GM21447 (cell line): ENCODE data around the gene BICDL2.
A peak's percentile ranks its signal among the peaks of the same experiment; 100 is the strongest.
"Not testable (repeated sequence)": the region's sequence is repeated elsewhere in the genome, so short reads cannot be mapped to it uniquely, and the experiment has no call there.

ENCODE experiments used
- ATAC-seq: cut with Tn5 transposase; IDR thresholded peaks from one replicate; pipeline ENCODE4 v1.9.1; 2021; ENCODE audit not compliant: unreplicated experiment

The BICDL2 gene, protein sequence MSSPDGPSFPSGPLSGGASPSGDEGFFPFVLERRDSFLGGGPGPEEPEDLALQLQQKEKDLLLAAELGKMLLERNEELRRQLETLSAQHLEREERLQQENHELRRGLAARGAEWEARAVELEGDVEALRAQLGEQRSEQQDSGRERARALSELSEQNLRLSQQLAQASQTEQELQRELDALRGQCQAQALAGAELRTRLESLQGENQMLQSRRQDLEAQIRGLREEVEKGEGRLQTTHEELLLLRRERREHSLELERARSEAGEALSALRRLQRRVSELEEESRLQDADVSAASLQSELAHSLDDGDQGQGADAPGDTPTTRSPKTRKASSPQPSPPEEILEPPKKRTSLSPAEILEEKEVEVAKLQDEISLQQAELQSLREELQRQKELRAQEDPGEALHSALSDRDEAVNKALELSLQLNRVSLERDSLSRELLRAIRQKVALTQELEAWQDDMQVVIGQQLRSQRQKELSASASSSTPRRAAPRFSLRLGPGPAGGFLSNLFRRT

DNA sequence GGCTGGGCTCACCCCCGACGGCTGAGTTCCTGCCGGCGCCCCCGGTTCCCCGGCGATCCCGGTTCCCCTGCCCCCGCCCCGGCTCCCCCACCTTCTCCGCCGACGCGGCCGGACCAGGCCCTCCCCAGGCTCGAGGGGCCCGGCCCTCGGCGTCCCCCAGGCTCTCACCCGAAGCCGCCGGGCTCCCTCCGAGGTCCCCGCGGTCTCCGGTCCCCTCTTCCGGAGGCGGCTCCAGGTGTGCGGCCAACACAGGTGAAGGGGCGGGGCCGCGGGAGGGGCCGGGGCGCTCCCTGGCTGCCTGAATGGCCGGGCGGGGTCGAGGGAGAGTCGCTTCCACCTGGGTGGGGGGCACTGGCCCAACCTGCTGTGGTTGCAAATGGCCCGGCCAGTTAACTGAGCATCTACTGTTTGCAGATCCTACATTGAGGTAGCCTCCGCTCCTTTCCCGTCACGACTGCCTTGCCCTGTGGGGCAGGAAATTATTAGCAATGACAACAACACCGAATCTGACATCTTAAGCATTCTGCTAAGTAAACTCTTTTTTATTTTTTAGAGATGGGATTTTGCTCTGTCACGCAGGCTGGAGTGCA lies at the start of gene BICDL2:
TSS of gene BICDL2 (minus strand) at position 219 of the 590 bp plus-strand sequence. CDS start 1,448 bp downstream, outside the sequence.
- no peak for ATAC-seq

DNA sequence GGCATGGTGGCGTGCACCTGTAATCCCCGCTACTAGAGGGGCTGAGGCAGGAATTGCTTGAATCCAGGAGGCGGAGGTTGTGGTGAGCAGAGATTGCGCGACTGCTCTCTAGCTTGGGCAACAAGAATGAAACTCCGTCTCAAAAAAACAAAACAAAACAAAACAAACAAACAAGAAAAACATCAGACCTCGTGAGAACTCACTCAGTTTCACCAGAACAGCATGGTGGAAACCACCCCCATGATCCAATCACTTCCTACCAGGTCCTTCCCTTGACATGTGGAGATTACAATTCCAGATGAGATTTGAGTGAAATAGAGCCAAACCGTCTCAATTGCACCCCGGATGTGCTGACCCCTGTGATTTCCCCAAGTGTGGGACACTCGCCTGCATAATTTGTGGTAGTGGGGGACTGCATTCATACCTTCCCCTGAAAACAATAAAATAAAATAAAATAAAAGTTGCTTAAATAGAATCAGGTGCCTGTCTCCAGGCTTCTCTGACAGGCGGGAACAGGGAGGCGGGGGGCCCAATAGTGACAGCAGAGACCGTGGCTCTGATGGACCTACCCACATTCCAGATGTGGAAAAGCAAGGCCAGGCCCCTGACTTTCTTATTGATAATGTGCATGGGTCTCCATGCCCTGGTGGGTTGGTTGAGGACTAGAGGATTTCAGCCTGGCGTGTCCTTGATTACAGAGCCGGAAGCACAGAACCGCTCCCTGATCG lies 49.3 kb upstream of the BICDL2 start:
- no peak for ATAC-seq

DNA sequence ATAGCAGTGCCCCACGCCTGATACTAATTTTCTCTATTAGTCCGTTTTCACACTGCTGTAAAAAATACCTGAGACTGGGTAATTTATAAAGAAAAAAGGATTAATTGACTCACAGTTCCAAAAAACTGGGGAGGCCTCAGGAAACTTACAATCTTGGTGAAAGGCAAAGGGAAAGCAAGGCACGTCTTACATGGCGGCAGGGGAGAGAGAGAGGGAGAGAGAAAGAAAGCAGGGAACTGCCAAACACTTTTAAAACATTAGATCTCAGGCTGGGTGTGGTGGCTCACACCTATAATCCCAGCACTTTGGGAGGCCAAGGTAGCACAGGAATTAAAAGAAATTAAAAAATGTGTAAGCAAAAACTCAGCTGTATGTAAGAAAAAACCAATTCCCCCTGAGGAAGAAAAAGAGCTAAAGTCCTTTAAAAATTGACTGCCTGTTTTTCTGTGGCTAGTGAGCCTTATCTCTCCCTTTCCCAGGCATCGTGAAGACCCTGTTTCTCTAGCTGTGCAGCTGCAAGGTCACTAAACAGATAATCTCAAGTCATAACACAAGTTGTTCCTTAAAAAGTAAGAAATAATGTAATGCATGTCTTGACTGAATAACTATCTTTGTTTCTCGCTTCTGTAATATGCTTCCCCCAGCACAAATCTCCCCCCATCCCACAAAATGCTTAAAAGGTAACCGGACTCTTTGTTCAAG lies 48.4 kb upstream of the BICDL2 start:
- ATAC-seq: no peak

DNA sequence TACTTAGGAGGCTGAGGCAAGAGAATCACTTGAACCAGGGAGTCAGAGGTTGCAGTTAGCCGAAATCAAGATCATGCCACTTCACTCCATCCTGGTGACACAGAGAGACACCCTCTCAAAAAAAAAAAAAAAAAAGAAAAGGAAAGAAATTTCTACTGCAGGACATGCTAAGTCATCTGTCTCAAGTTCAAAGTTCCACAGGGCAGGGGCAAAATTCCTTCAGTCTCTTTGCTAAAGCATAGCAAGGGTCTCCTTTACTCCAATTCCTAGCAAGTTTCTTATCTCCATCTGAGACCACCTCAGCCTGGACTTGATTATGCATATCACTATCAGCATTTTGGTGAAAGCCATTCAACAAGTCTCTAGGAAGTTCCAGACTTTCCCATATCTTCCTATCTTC lies 47.7 kb upstream of the BICDL2 start:
- no peak for ATAC-seq

DNA sequence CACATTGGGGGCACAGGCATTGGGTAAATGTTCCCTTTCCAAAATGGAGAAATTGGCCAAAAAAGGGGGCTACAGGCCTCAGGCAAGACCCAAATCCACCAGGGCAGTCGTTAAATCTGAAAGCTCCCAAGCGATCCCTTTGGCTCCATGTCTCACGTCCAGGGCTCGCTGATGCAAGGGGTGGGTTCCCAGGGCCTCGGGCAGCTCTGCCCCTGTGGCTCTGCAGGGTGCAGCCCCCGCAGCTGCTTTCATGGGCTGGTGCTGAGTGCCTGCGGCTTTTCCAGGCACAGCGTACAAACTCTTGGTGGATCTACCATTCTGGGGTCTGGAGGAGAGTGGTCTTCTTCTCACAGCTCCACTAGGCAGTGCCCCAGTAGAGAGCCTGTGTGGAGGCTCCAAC lies 46.7 kb upstream of the BICDL2 start:
- ATAC-seq: not testable (repeated sequence)

DNA sequence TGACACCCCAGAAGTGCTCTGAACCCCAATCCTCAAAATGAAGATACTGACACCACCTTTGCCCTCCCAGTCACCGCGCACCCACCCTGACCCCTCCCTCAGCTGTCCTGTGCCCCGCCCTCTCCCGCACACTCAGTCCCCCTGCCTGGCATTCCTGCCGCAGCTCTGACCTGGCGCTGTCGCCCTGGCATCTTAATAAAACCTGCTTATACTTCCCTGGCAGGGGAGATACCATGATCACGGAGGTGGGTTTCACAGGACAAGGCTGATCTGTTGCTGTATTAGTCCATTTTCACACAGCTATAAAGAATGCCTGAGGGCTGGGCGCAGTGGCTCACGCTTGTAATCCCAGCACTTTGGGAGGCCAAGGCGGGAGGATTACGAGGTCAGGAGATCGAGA lies 45.2 kb upstream of the BICDL2 start:
- not testable (repeated sequence) for ATAC-seq

DNA sequence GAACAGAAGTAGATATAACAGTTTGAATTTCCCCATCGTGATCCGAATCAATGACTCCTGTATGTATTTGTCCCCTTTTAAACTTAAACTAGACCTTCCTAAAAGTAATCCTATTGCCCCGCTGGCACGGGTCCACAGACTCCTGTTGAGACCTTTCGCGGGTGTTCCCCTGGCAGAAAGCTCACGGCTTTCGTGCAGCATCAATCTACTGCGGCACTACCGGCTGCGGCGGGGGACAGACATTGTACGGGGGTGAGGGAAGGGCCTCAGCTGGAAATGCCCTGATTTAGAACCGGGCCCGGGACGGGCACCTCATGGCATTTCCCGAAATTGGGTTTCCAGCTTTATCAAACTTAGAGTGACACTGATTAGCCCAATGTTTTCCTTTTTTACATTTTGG lies 43.3 kb upstream of the BICDL2 start:
- no peak for ATAC-seq

DNA sequence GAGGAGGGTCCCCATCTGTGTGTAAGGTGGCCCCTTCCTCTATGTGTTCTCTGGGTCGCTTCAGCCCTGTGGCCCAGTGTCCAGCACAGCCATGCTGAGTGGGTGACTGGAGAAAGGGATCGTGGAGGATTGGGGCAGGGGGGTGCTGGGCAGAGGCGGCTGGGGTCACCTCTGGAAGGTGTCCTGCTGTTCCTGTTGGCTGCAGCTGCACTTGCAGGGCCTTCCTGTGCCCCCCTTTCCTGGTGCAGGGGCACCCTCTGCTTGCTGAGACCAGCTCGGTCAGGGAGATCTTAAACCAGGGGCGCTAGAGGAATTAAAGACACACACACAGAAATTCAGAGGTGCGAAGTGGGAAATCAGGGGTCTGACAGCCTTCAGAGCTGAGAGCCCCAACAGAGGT lies 39.8 kb upstream of the BICDL2 start:
- no peak for ATAC-seq

DNA sequence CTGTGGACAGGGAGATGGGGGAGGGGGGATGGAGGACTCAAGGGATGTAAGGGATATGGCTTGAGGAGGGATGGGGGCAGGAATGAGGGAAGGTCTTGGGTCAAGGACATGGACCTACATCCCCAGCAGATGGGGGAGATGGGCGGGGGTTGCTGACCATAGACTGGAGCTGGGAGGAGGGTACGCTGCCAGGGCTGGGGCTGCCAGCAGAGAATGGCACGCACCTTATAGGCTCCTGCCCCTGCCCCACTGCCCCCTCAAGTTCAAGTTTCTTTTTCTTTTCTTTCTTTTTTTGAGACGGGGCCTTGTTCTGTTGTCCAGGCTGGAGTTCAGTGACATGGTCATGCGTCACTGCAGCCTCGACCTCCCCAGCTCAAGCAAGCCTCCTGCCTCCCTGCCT lies 39.2 kb upstream of the BICDL2 start:
- not testable (repeated sequence) for ATAC-seq

DNA sequence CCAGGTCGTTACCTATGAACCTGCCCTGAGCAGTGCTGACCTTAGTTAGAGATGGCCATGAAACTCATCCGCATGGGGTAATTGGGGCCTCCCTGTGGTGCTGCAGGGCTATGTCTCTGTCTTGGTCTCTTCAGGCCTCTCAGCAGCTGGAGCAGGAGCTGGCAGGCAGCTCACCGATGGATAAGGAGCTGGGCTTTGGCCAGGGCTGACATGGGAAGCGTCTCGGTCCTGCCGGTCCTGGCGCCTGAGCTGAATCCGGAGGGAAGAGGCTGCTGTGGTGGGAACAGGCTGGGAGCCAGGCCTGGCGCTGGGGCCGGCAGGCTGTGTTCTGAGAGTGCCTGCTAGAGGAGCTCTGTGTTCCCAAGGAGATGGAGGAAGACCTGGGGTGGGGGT lies 38.8 kb upstream of the BICDL2 start:
- ATAC-seq: no peak

DNA sequence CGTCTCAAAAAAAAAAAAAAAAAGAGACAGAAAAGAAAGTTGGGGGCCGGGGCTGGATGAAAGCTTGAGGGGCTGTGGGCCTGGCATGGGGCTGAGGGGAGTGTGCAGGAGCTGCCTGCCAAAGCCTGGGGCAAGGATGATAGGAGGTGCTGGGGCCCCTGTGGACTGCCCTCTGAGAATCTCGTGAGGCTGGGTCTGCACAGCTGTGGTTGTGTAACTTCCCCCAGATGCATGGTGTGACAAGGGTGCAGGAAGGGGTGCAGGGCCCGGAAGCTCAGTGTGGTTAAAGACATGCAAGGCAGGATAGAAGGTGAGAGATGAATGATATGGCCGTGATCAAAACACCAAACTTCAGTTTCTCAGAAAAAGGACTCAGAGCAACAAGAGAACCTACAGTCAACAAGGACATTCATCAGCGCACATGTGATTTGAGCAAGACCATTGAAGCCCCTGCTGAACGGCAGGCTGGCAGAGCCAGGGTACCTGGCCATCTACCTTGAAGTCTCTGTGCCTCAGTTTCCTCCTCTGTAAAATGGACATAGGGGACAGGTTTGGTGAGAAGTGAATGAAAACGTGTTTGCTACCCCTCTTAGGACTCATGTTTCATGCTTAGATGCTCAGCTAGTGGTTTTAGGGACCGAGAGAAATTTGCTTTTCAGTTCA lies 38.2 kb upstream of the BICDL2 start:
- ATAC-seq: peak; percentile 81

DNA sequence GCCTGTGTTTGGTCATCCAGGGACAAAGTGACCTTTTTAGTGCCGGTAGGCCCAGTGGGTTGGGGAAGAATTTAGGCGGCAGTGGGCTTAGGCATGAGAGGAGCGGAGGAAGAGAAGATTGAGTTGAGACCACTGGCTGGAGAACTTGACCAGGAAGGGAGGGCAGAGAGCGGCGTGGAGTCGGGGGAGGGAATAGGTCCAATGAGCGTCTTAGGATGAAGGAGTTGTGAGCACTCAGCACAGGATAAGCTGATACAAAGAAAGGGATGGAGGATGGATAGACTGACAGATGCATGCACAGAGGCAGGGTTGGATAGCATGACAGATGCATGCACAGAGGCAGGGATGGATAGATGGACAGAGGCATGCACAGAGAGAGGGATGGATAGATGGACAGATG lies 36.7 kb upstream of the BICDL2 start:
- no peak for ATAC-seq

DNA sequence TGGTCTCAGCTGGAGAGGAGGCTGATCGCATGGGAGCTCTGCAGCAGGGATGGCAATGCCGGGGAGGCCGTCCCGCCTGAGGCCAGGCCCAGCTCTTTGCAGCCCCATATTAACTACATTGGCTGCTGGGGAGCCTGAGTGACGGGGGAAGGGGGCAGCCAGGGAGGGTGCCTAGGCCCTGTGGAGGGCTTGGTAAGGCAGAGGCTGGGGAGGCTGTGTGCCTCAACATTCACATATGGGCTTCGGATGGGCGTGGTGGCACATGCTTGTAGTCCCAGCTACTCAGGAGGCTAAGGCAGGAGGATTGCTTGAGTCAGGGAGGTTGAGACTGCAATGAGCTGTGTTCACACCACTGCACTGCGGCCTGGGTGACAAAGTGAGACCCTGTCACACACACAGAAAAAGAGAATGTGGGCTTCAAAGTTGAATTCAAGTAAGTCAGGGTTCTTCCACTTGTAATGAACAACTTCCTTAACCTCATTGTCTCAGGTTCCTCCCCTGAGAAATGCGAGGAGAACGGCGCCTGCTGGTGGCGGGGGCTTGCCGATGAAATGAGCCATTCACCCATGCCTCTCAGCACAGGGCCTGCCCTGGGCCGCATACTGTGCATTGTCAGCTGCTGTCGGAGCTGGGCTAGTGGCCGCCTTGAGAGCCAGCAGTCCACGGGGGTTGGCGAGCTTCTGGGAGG lies 36.0 kb upstream of the BICDL2 start:
- ATAC-seq: not testable (repeated sequence)

DNA sequence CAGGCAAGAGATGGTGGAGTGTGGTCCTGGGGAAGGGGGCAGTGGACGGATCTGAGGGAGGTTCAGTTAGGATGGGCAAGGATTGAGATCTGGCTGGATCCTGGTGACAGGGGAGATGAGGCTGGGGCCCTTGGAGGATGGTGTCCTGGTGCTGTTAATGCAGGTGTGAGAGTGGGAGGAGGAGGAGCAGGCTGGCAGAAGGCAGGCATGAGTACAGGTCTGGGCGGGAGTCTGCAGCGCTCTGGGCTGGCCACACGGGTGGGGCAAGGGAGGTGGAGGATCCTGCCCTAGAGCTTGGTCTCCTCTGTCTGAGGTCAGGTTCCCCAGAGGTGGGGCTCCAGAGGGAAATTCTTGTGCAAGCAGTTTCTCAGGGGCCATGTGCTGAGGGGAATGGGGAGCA lies 35.4 kb upstream of the BICDL2 start:
- not testable (repeated sequence) for ATAC-seq

DNA sequence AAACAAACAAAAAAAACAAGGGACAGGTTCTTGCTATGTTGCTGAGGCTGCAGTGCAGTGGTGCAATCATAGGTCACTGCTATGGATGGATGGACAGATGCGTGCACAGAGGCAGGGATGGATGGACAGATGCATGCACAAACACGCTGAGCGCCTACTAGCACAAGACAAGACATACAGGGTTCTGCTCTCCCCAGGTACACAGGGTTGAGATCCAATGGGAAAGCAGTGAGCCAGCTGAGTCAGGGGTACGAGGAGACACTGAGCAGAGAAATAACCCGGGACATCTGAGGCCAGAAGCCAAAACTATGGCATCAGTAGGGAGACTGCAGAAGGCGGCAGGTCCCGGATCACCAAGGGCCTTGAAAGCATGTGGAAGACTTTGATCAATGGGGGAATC lies 34.9 kb upstream of the BICDL2 start:
- ATAC-seq: no peak

DNA sequence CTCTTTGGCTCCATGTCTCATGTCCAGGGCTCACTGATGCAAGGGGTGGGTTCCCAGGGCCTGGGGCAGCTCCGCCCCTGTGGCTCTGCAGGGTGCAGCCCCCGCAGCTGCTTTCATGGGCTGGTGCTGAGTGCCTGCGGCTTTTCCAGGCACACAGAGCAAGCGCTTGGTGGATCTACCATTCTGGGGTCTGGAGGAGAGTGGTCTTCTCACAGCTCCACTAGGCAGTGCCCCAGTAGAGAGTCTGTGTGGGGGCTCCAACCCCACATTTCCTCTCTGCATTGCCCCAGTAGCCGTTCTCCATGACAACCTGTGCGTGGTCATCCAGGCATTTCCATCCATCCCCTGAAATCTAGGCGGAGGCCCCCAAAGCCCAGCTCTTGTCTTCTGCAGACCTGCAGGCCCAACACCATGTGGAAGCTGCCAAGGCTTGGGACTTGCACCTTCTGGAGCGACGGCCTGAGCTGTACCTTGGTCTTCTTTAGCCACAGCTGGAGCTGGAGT lies 33.9 kb upstream of the BICDL2 start:
- ATAC-seq: no peak

DNA sequence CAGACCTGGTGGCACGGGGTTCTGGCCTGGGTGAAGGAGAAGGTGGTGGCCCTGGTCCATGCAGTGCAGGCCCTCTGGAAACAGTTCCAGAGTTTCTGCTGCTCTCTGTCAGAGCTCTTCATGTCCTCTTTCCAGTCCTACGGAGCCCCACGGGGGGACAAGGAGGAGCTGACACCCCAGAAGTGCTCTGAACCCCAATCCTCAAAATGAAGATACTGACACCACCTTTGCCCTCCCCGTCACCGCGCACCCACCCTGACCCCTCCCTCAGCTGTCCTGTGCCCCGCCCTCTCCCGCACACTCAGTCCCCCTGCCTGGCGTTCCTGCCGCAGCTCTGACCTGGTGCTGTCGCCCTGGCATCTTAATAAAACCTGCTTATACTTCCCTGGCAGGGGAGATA lies 32.4 kb upstream of the BICDL2 start:
- not testable (repeated sequence) for ATAC-seq

DNA sequence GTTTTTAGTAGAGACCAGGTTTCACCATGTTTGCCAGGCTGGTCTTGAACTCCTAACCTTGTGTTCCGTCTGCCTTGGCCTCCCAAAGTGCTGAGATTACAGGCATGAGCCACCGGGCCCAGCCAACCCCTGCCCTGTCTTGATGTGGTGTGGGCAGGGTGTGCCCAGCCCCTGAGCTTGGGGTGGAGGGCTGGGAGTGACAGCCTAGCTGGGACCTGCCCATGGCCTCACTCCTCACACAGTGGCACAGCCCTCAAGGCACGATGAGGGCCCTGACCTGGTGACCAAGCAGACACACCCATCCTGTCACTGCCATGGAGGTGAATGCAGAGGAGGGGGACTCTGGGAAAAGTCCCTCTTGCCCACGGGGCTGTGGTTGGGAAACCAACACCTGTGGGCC lies 31.7 kb upstream of the BICDL2 start:
- no peak for ATAC-seq

DNA sequence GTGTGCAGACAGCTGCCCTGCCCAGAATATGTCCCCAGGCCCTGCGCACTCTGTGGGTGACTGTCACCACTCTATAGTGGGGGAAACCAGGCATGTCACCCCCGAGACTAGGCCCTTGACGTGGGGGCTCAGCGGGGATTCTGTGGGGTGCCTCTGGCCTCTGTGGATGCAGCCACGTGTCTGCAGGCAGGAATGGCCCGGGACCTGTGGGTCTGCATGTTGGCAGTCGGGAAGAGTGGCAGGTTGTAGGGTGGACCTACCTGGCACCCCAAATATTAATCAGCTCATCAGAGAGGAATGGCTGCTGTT lies 29.6 kb upstream of the BICDL2 start:
- ATAC-seq: no peak
